Measurements from ENCODE around the gene KRTAP4-7. TPM values are rescaled to one million over a fixed set of nuclear protein-coding genes. Genes with fewer than 3 reads are reported as not detected.
"Not testable (repeated sequence)": the region's sequence is repeated elsewhere in the genome, so short reads cannot be mapped to it uniquely, and the experiment has no call there.

Gene KRTAP4-7
- polyA plus RNA-seq, 2 of the 4 experiments (the other 2 are of a cell fraction): not detected

DNA sequence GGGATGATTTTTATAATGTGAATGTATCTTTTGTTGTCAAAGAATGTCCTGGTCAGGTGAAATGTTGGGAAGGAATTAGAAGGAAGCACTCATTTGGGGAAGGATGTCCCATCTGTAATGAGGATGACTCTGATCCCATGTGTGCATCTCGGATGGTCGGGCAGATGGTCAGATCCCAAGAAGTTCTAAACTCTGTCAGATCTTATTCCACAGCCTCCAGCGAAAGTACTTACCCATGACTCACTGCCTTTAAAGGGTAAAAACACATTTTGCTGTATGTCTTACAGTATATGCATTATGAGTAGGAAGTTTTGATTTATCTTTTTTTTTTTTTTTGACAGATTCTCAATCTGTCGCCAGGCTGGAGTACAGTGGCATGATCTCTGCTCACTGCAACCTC is 34.8 kb downstream of the KRTAP4-7 start (continued):
- TF ChIP-seq CHD2 (IDR thresholded peaks at IDR 0.05; ENCODE audit: low read length, partially characterized antibody): no peak

DNA sequence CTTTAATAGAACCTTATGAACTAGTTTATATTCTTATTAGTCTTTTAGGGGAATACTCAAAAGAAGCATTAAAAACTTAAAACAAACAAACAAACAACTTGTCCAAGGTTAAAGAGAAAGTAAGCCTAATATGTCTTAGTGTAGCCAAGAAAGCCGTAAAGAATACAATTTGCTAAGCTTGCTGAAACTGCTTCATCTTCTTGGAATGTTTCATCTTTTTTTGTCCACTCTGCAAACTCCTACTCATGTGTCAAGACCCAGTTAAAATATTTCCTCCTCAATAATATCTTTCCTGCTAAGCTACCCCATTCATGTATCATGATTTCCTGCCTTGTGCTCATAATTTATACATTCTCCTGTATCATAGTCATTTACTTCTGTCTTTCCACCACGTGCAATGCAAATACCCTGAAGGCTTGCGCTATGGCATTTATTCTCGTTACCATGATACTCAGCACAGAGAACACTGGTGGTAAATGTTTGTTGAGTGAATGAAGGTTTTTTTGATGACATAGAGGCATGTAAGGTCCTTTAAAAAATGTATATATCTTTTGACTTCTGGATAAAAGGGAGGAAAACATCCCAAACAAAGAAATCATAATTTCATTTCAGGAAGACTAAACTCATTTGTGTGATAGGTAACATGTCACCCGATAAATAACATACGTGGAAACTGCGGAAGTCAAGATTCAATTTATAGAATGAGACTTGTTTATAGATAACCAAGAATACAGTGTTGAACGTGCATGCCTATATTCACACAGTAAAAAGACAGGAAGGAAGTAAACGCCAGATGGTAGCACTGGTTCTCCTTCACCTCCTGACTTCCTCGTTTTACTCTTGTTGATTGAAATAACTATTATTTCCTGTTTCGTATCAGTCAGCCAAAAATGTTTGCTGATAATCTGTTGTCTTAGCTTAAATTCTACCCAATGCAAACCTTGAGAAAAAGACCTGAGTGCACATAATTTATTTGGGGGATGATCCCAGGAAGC is 36.0 kb downstream of the KRTAP4-7 start:
- H3K4me2 ChIP-seq; H3K27ac ChIP-seq; ATAC-seq; H3K9me3 ChIP-seq; CTCF ChIA-PET; H3K4me3 ChIP-seq; POLR2A ChIA-PET; DNase-seq (ENCODE audit: low read depth in 1 of 2, low spot score in 1 of 2); H3K4me1 ChIP-seq: not testable (repeated sequence)
- FAIRE-seq: peak; percentile 98
- WGBS (ENCODE audit: missing lambda C conversion rate): 75% methylated on average over 11 of the region's 11 CpGs

DNA sequence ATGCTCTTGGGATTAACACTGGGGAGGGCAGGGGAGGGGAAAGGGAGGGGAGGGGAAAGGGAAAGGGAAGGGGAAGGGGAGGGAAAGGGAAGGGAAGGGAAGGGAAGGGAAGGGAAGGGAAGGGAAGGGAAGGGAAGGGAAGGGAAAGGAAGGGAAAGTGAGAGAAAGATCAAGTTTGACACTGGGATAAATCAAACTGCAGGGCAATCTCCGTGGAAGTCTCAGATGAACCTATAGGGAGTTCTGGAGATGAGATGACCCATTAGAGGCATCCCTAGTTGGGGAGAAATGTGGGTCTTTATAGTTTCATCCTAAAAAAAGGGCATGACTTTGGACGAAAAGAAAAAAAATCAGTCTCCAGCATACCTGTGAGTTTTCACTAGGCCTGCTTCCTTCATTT is 37.8 kb downstream of the KRTAP4-7 start:
- H3K27ac ChIP-seq: no peak overlapping the region
- no peak for TF ChIP-seq NFE2L2 (conservative IDR thresholded peaks at IDR 0.05; ENCODE audit: low read length)
- TF ChIP-seq, protein P1, sequence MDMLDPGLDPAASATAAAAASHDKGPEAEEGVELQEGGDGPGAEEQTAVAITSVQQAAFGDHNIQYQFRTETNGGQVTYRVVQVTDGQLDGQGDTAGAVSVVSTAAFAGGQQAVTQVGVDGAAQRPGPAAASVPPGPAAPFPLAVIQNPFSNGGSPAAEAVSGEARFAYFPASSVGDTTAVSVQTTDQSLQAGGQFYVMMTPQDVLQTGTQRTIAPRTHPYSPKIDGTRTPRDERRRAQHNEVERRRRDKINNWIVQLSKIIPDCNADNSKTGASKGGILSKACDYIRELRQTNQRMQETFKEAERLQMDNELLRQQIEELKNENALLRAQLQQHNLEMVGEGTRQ (IDR thresholded peaks at IDR 0.05): no peak
- TF ChIP-seq, protein P2, sequence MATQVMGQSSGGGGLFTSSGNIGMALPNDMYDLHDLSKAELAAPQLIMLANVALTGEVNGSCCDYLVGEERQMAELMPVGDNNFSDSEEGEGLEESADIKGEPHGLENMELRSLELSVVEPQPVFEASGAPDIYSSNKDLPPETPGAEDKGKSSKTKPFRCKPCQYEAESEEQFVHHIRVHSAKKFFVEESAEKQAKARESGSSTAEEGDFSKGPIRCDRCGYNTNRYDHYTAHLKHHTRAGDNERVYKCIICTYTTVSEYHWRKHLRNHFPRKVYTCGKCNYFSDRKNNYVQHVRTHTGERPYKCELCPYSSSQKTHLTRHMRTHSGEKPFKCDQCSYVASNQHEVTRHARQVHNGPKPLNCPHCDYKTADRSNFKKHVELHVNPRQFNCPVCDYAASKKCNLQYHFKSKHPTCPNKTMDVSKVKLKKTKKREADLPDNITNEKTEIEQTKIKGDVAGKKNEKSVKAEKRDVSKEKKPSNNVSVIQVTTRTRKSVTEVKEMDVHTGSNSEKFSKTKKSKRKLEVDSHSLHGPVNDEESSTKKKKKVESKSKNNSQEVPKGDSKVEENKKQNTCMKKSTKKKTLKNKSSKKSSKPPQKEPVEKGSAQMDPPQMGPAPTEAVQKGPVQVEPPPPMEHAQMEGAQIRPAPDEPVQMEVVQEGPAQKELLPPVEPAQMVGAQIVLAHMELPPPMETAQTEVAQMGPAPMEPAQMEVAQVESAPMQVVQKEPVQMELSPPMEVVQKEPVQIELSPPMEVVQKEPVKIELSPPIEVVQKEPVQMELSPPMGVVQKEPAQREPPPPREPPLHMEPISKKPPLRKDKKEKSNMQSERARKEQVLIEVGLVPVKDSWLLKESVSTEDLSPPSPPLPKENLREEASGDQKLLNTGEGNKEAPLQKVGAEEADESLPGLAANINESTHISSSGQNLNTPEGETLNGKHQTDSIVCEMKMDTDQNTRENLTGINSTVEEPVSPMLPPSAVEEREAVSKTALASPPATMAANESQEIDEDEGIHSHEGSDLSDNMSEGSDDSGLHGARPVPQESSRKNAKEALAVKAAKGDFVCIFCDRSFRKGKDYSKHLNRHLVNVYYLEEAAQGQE (IDR thresholded peaks at IDR 0.05): no peak
- TF ChIP-seq ZNF302 (CRISPR knock-in tag; IDR thresholded peaks at IDR 0.05): no peak
- TF ChIP-seq CHD2 (IDR thresholded peaks at IDR 0.05; ENCODE audit: low read length, partially characterized antibody): no peak
- TF ChIP-seq ZFP36 (IDR thresholded peaks at IDR 0.05; ENCODE audit: borderline replicate concordance, partially characterized antibody): no peak
- no peak for TF ChIP-seq BHLHE40 (IDR thresholded peaks at IDR 0.05; ENCODE audit: low read depth, low read length)
- TF ChIP-seq RNF2 (IDR thresholded peaks at IDR 0.05; ENCODE audit: borderline replicate concordance, low read depth): no peak
- DNase-seq (ENCODE audit: low read depth in 1 of 2, low spot score in 1 of 2) (no peak), FAIRE-seq (no peak), ATAC-seq (no peak)
- no peaks in the 10 kb centered on the region for H3K9me3 ChIP-seq
- H3K4me2 ChIP-seq: no peak overlapping the region
- ChIA-PET CTCF (no interaction called here), POLR2A (no interaction called here)
- no peaks in the 10 kb centered on the region for H3K4me1 ChIP-seq
- WGBS (ENCODE audit: missing lambda C conversion rate): 63% methylated on average over 2 of the region's 2 CpGs
- no peak overlapping the region for H3K4me3 ChIP-seq

DNA sequence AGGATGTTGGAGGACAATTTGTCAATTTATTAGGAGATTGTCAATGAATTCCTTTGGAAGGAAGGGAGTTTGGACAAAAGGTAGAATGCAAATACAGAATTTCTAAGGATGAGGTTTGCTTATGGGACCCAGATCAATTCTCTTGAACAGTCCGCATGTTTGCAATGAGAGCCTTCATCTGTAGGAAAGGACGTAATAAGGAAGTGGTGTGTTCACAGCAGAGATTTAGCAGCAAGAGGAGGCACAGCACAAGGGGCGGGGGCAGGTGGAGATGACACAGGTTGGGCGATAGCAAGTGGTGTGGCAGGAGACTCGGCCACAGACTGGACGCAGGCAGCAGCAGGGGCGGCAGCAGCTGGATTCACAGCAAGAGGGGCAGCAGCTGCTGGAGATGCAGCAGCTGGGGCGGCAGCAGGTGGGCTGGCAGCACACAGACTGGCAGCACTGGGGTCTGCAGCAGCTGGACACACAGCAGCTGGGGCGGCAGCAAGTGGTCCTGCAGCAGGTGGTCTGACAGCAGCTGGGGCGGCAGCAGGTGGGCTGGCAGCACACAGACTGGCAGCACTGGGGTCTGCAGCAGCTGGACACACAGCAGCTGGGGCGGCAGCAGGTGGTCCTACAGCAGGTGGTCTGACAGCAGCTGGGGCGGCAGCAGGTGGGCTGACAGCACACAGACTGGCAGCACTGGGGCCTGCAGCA is 39.5 kb downstream of the KRTAP4-7 start:
- H3K9me3 ChIP-seq; H3K27ac ChIP-seq; POLR2A ChIA-PET; H3K4me3 ChIP-seq; DNase-seq (ENCODE audit: low read depth in 1 of 2, low spot score in 1 of 2); H3K4me2 ChIP-seq; ATAC-seq; H3K4me1 ChIP-seq; FAIRE-seq: not testable (repeated sequence)
- CTCF ChIA-PET: interaction anchor here (0.7 to 0.9 kb wide), 2 partner anchors 10 to 426 kb away, joined by 3 to 4 read pairs; no protein-coding TSS in a partner anchor
- 86% methylated on average over 11 of the region's 12 CpGs for WGBS (ENCODE audit: missing lambda C conversion rate)

DNA sequence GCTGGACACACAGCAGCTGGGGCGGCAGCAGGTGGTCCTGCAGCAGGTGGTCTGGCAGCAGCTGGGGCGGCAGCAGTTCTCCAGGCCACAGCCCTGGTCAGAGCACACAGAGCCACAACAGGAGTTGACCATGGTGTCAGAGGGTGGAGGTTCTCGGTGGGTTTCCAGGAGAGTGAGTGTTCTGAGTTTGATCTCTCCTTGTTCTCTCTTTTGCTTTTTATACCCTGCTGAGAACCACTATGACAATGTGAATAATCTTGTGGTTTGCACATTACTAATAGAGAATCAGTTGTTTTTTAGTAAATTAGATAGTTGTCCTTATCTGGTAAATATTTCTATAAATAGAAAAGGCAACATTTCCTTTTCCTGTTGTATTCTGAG is 40.0 kb downstream of the KRTAP4-7 start, which contains the start of gene KRTAP4-12:
Gene KRTAP4-12 (minus strand): TSS at position 192 of the 381 bp plus-strand sequence. CDS start 60 bp downstream, at position 132.
- POLR2A ChIA-PET; FAIRE-seq; H3K9me3 ChIP-seq; H3K27ac ChIP-seq; ATAC-seq; DNase-seq (ENCODE audit: low read depth in 1 of 2, low spot score in 1 of 2); H3K4me2 ChIP-seq; H3K4me1 ChIP-seq; H3K4me3 ChIP-seq: not testable (repeated sequence)
- WGBS (ENCODE audit: missing lambda C conversion rate): 77% methylated on average over 3 of the region's 3 CpGs
- CTCF ChIA-PET: interaction anchor here (0.7 kb wide), 1 partner anchor 425 kb away, joined by 4 read pairs; no protein-coding TSS in a partner anchor
